Left ventricle myocardium superior (tissue), 1 donor: ENCODE measurements around the gene CKS2. TPM values are rescaled to one million over a fixed set of nuclear protein-coding genes. Genes with fewer than 3 reads are reported as not detected.

Source experiments
- ATAC-seq: fragments of 200-7000 bp; cut with Tn5 transposase; one replicate; pipeline ENCODE4 v1.9.1; 2020; ENCODE audit warnings: mild to moderate bottlenecking, moderate library complexity
- DNase-seq: peaks from one replicate; pipeline ENCODE4 v3.0.0-alpha.2; 2020
- intact Hi-C: fragments of 100-400 bp; cut with micrococcal nuclease; formaldehyde crosslinking; loops from one replicate; pipeline ENCODE4 v1.11.0; 2022
- total RNA-seq: library from RNA; stranded (reverse); fragmentation: NEBNext Ultra II Directional; extraction: Animal tissue kit (Norgen Biotek cat#: 25700); gene quantifications from one replicate; pipeline ENCODE4 v1.2.1, GENCODE V29; 2021
- donor health status: DM: no; HTN: yes; CAD: no; lungs with severe emphysema.

The CKS2 gene
- total RNA-seq, 1 donor from 2014 or later = 11.2 TPM

DNA sequence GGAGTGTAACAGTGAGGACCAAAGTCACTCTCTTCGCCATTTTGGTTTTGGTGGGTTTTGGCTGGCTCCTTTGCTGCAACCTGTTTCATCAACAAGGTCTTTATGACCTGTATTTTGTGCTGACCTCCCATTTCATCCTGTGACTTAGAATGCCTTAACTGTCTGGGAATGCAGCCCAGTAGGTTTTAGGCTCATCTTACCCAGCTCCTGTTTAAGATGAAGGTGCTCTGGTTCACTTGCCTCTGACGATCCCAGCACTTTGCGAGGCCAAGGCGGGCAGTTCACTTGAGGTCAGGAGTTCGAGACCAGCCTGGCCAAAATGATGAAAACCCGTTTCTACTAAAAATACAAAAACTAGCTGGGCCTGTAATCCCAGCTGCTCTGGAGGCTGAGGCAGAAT is 1.8 kb upstream of the CKS2 start:
- ATAC-seq = no peak

DNA sequence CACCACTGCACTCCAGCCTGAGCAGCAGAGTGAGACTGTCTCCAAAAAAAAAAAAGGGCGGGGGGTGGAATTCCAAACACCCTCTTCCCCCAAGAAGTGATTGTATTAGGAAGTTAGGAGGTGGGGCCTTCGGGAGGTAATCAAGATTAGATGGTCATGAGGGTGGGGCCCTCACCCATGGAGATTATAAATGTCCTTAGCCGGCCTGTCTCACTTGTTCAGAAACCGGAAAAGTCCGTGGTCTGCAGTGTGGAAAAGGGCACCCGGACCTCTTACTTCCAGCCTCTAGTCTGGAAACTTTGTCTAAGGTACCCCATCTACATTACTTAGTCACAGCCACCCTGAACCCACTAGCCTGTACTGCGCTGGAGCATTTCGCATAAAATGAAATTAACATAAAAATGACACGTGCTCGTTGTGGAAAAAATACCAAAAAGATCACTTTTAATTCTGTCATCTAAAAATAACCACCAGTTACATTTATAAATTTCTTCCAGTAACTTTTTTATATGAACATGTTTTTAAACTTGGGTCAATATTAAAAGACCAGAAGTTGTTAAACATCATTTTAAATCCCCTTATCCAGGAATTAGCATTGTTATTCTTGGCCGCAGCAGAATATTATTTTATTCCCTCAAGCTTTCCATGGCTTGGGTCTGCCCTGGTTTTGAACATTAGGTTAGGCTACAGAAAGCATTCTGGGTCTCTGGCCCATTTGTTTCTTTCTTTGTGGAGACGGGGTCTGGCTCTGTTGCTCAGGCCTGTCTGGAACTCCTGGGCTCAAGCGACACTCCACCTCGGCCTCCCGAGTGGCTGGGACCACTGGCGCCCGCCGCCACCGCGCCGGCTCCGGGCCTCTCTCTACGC is 1.2 kb upstream of the CKS2 start:
- DNase-seq = no peak
- intact Hi-C loops = no loop called here

More for the DNA sequence above, 1.8 kb upstream of the CKS2 start:
- intact Hi-C loops = no loop called here
- no peak for DNase-seq

DNA sequence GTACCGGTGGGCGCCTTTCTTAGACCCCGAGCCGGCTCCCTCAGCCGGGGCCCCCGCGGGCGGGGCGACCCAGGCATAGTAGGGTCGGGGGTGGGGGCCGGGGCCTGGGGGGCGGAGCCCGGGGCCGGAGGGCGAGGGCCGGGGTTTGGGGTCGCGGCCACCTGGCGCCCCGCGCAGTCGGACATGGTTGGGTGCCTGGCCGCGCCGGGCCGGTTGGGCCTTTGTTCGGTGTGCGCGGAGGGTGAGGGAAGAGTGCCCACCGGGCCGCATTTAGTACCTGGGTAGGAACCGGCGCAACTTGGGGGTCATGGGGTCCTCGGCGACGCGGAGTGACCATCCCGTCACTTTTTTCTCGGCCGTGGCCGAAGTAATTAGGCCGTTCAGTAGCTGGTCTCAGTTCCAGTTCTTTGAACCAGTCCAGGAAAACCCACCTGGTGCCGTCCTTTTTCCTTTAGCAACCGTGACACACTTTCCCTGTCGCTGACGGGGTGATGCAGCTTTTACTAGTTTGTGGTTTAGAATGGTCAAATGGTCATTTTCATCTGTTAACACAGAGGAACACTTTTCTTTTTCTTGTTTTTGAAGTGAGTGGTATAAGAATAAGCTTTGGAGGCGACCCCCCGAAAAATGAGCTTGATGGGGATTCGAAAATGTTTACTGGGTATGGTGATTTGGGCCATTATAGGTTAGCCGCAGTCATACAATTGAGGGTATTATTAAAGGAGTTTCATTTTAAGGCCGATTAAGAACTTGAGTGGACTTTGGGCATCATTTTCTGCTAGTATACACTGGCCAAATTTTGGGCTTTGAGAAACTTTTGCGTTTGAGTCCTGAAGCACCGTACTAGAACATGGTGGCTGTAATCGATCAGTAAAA is 589 bp downstream of the CKS2 start:
- ATAC-seq = peak; percentile 1

More for the DNA sequence above, 1.2 kb upstream of the CKS2 start:
- no peak for ATAC-seq

DNA sequence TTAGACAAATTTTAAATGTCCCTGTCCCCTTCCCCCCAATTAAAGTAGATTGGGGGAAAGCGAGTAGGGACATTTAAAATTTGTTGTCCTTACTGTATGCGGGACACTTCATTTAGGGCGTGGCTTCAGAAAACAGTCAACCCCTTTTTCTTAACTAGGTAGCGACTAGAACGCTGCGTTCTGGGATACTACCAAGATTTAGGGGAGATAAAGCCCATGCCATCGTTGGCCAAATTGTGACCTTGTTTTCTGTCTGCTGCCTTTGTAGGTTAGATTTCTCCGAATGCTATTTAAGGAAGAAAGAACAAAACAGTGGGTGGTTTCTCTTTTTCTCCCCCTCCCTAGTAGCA is 1.2 kb downstream of the CKS2 start:
- intact Hi-C loops = no loop called here
- no peak for DNase-seq
- ATAC-seq = no peak

More for the DNA sequence above, 589 bp downstream of the CKS2 start:
- intact Hi-C loops = no loop called here
- DNase-seq = peak; percentile 52

DNA sequence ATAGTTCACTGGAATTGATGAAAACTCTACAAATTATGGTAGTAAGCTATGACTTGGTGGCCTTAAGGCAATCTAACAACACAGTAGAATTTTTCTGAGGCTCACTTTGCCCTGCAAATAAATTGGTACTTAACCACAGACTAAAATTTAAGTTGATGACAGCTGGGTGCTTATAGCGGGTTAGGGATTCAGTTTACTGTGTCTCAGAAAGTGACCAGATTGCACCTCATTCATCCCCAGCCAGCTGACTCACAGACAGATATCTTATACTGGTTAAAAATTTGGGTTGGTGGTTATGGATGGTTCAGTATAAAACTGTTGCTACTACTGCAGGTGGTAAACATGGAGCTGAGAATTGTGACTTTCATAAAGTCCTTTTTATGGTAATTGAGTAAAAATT is 2.8 kb downstream of the CKS2 start:
- intact Hi-C loops = no loop called here
- DNase-seq (no peak), ATAC-seq (no peak)

DNA sequence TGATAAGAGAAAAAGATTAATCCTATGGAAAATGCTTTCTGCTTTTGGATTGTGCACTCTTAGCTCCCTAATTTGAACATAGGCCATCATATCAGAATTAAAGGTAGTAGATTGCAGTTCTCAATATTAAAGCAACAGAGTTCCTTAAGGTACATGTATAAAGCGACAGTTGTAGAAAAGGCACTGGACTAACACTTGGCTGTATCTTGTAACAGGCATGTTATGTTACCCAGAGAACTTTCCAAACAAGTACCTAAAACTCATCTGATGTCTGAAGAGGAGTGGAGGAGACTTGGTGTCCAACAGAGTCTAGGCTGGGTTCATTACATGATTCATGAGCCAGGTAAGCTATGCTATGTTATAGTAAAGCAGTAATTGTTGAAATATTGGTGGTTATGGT is 4.0 kb downstream of the CKS2 start:
- no peak for ATAC-seq
- intact Hi-C loops = no loop called here
- no peak for DNase-seq

DNA sequence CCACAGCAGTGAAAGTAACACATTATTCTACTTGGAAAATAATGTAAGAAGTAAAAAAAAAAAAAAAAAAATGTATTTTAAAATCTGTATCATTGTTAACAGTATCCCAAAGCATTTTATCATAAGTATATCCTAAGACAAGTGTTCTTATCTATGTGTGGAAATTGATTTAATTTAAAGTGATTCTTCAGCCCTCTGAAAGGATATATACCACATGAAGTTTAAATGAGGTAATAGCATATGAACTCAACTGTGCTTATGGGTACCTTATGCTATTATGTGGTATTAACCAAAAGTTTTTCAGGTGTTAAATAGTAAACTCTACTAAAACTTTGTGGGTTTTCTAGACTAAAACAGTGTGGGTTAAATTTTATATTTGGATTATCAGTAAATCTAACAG is 4.5 kb downstream of the CKS2 start:
- intact Hi-C loops = no loop called here
- DNase-seq (no peak), ATAC-seq (no peak)

DNA sequence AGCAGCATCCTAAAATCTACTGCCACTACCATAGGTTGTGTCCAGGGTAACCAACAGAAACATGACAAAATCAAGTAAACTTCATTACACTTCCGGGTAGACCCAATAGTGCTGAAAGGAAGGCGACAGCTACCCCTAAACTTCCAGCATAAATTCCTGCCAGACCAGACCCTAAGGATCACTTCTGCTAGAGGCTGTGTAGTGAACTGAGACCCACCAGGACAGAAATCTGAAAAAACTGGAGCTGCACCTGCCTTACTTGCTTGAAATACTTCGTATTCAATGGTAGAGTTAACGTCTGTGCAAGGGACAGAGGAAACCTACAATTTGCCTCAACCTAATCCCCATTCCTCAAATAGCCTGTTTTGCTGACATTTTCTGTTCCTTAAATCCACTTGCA is 6.3 kb downstream of the CKS2 start:
- ATAC-seq (no peak), DNase-seq (no peak)
- intact Hi-C loops = no loop called here

DNA sequence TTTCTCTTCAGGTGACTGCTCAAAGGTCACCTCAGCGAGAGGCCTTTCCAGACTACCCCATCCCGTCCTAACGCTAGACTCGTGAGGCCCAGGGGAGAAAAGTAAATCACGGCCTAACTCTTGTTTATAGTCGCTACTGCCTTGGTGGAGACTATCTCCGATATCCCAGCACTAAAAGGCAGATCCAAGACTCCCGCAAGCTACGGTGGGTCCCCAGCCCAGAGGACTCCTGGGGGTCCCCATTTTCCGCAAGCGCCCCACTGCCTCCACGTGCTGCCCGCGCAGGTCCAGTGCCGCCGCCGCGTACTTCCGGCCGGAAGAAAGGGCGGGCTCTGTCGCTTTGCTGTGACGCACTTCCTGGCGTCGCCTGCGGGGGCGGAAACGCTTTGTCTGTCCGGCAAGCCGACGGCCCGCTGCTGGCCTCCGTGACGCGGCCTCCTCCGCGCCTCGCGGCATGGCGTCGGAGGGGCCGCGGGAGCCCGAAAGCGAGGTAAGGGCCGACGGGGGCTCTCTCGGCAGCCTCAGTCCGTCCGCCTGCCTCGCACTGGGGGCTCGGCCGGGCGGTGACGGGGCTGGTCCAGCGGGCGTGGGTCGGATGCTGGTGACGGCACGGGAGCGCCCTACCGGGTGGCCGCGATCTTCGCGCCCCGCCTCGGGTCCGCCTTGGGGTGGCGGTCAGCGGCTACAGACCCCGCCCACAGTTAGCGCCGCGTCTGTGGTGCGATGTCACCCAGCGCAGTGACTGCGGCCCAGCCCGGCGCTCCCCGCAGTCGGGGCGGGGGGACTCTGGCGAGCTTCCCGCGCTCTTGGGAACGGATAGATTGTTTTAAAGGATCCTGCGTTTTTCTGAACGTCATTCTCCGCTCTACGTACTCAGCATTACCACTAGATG is 7.4 kb downstream of the CKS2 start, which contains the start of gene SECISBP2:
Gene SECISBP2 (plus strand): TSS at position 378 of the 892 bp plus-strand sequence. CDS start 77 bp downstream, at position 455.
- DNase-seq (peak; percentile 99), ATAC-seq (peak; percentile 99)
- intact Hi-C loops = no loop called here

DNA sequence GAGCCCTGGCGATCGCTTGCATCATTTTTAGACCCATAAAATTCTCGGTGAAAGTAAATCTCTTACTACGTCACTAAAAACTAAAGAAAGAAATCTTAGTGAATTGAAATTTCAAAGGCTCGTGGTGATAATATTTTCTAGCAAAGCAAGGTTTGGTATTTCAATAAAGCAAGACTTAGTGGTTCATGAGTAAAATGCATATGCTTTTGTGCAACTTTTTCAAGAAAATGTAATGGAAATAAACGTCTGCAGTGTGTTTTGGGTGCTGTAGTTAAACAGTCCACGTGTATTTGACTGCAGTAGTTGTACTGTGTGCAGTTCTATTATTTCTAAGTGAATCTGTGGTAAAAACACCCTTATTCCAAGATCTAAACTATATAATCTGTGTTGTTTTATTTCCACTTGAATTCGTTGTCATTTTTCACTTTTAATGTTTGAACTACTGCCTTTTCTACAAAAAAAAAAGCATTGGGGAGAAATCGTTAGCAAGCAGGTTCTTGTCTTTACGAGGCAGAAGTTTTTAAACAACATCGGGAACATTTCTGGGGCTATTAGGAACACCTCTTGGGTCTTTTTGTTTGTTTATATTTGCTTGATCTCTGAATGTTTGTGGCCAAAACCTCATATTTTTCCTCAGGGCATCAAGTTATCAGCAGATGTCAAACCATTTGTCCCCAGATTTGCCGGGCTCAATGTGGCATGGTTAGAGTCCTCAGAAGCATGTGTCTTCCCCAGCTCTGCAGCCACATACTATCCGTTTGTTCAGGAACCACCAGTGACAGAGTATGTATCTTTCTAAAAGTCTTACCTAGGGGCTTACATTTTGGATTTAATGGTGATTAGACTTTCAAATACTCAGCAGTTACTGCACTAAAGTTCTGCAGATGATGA is 8.3 kb downstream of the CKS2 start:
- no peak for ATAC-seq
- no peak for DNase-seq
- intact Hi-C loops = no loop called here

DNA sequence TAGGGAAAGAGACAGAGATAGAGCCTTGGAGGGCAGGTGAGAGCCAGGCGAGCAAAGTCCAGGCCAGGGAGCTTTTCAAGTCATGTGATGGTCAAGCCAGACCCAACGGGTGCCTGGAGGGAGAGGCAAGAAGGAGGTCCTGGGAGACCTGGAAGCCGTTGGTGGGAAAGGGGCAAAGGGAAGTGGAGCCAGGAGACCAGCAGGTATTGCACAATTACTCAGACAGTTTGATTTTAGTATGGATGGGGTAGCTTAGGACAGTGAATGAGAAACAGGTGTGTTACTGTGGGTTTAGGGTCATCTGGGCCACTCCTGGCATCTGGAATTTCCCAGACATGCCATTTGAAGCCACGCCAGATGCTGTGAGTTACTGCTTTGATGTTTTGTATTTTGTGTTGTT is 12.4 kb downstream of the CKS2 start:
- DNase-seq = no peak
- no peak for ATAC-seq
- intact Hi-C loops = loop anchor here (10.0 kb wide), 1 partner anchor 221 kb away; no protein-coding TSS in a partner anchor

DNA sequence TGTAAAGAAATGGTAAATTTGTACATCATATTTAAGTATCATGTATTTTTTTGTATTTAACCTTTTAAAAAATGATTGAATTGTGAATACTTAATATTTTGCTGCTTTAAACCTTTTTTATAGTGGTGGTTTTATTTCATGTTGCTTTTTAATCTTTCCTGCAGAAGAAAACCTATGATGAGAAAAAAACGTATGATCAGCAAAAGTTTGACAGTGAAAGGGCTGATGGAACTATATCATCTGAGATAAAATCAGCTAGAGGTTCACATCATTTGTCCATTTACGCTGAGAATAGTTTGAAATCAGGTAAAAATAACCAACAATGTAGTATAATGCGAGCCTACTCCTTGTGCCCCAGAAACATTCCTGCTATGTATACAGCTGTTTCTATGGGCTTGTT is 14.7 kb downstream of the CKS2 start:
- ATAC-seq = no peak
- intact Hi-C loops = loop anchor here (10.0 kb wide), 1 partner anchor 219 kb away; no protein-coding TSS in a partner anchor
- DNase-seq = no peak

DNA sequence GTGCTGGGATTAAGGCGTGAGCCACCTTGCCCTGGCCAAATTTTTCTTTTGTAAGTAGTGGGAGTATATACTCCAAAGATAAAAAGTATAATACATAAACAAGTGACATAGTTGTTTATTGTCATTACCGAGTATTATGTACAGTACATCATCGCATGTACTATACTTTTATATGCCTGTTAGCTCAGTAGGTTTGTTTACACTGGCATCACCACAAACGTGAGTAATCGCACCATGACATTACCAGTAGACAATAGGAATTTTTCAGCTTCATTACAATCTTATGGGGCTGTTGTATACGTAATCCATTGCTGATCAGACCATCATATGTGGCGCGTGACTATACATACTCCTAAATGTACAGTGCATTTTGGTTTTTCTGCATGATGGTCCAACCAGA is 17.1 kb downstream of the CKS2 start:
- no peak for ATAC-seq
- no peak for DNase-seq
- intact Hi-C loops = loop anchor here (10.0 kb wide), 1 partner anchor 217 kb away; no protein-coding TSS in a partner anchor

DNA sequence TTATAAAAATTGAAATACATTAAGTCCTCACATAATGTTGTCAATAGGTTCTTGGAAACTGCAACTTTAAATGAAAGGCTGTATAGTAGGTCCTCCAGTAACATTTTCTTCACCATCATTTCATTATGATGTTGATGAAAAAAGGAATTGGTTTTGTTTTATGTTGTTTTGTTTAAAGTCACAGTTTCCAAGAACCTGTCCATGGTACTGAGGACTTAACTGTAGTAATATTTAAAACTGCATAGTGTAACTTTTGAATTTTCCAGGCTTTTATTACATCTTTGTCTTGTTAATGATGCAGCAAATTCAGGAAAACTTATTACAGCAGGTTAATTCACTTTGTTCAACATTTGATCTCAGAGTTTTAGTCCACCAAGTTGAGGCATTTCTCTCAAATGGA is 18.9 kb downstream of the CKS2 start:
- ATAC-seq = no peak
- intact Hi-C loops = loop anchor here (10.0 kb wide), 1 partner anchor 215 kb away; no protein-coding TSS in a partner anchor
- no peak for DNase-seq

DNA sequence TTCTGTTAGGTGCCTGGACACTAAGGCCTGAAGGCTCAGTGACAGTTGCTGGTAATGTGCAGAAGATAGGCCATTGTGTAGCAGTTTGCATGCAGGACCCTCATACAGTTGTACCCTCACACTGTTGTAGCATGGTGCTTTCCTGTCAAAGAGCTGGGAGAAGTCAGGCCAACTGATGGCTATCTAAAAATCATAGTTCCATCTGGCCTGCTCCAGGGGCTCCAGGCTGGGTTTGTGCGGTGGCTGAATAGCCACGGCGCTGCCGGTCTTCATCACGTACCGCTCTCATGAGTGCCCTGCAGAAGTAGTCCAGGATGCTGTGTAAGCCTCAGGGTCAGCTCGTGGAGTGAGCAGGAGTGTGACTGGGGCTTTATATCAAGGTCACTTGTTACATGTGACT is 19.5 kb downstream of the CKS2 start:
- intact Hi-C loops = no loop called here
- DNase-seq (no peak), ATAC-seq (no peak)

DNA sequence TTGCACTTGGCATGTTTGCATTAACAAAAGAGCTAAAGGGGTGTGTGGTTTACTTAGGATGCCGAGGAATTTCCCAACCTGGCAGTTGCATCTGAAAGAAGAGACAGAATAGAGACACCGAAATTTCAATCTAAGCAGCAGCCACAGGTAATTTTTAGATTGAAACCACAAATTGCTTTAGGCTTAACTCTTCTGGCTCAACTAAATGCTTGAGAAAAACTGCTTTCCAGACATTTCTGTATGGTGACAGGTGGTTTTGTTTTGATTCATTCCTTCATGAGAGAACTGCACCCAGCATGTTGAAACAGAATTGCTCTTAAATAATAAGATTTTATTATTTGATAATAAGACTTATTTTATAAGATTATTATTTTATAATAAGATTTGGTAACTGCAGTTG is 28.8 kb downstream of the CKS2 start:
- DNase-seq (no peak), ATAC-seq (no peak)
- intact Hi-C loops = no loop called here

DNA sequence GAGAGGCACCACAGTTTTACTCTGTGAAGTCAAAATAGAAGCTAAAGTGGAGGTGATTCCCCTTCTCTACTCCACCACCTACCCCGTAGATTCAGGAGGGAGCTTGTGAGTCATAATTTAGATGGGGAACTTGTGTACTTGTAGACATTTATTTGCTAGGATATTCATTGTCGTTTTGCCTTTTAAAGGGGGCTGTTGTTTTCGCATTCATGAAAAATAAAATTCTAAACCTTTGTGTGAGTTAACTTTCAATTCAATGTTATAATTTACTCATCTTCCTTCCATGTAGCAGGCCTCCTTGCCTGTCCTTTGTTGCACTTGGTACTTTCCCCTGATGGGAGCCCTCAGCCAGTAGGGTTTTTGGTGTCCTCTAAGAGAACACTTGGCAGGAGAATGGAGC is 29.3 kb downstream of the CKS2 start:
- DNase-seq (no peak), ATAC-seq (no peak)
- intact Hi-C loops = no loop called here

DNA sequence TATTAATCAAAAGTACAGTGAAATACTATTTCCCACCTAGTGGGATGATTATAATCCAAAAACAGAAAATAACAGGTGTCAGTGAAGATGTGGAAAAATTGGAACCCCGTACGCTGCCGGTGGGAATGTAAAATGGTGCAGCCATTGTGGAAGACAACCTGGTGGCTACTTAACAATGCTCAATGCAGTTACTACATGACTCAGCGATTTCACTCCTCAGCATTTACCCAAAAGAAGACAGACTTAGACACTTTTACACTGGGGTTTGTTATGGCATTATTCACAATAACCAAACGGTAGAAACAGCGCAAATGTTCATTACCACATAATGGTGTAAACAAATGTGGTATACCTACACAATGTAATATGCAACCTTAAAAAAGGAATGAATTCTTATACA is 31.2 kb downstream of the CKS2 start:
- intact Hi-C loops = no loop called here
- no peak for DNase-seq

More for the DNA sequence above, 31.2 kb downstream of the CKS2 start:
- no peak for ATAC-seq
